ENCODE measurements around the gene BTBD2.

- TF ChIP-seq EZH2 (IDR thresholded peaks at IDR 0.05) (no peak), POLR2AphosphoS5 (IDR thresholded peaks at IDR 0.05; ENCODE audit: borderline replicate concordance, low read depth, low read length) (no peak), FOXP2 (optimal IDR thresholded peaks at IDR 0.05; ENCODE audit: control extremely low read depth, extremely low read length, insufficient read depth) (no peak)
Observed at GRCh38 chr19:1947651-1948209, 67.8 kb downstream of the BTBD2 start.

Data from SK-N-MC (cell line).